Measurements from ENCODE around the gene HTR6.

Gene HTR6

DNA sequence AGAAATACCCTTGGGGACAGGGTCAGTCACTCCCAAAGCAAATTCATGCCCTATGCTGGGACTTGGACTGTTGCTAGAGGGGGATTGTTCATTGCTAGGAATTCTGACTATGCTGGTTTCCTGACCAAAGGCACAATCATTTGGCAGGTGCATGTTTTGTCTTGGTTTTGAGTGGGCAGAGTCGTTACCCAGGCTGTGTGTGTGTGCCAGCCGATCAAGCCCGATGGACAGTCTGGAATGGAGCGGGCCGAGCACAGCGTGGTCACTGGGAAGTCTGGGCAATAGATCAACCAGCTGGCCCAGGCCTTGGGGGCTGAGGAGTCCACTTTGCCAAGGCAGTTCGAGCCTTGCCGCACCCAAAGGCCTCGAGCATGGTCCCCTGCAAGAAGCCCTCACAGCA, 60.9 kb downstream of the HTR6 start:
- no peak for DNase-seq (ENCODE audit: low read depth)
- TF ChIP-seq, protein P1, sequence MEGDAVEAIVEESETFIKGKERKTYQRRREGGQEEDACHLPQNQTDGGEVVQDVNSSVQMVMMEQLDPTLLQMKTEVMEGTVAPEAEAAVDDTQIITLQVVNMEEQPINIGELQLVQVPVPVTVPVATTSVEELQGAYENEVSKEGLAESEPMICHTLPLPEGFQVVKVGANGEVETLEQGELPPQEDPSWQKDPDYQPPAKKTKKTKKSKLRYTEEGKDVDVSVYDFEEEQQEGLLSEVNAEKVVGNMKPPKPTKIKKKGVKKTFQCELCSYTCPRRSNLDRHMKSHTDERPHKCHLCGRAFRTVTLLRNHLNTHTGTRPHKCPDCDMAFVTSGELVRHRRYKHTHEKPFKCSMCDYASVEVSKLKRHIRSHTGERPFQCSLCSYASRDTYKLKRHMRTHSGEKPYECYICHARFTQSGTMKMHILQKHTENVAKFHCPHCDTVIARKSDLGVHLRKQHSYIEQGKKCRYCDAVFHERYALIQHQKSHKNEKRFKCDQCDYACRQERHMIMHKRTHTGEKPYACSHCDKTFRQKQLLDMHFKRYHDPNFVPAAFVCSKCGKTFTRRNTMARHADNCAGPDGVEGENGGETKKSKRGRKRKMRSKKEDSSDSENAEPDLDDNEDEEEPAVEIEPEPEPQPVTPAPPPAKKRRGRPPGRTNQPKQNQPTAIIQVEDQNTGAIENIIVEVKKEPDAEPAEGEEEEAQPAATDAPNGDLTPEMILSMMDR (conservative IDR thresholded peaks at IDR 0.05; ENCODE audit: control insufficient read depth, insufficient read depth, low read depth, low read length): no peak
- no peak overlapping the region for H3K4me3 ChIP-seq (ENCODE audit: control insufficient read depth, low read depth, low read length)

DNA sequence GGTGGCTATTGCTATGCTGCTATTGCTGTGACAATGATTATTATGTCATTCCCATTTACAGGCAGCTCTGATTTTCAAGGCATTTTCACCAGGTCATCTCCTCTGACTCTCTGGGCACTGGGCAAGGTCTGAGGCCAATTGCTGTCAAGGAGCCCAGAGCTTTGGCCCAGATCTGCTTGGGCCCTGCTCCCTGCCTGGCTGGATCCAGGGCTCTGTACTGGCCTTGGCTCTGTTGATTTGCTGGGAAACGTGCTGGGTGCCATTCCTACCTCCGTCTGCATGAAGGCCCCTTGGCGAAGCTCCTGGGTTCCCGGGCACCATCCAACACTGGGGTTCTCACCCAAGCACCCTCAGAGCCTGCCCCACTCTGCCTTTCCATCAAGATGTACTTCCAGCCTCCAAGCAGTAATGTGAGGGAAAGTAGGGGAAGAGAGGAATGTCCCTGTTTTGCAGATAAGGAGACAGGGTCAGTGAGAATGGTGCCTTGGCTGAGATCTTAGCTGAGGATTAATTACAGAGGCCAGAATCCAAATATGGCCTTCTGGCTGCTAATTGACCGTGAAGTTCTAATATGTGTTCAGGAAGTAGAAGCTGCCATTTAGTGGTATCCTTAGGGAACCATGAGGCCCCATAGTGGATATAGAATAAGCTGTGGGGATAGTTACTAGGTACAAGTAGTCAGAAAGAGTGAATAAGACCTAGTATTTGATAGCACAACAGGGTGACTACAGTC, 63.9 kb downstream of the HTR6 start:
- TF ChIP-seq, protein P1 (conservative IDR thresholded peaks at IDR 0.05; ENCODE audit: control insufficient read depth, insufficient read depth, low read depth, low read length): no peak
- DNase-seq (ENCODE audit: low read depth): no peak
- H3K4me3 ChIP-seq (ENCODE audit: control insufficient read depth, low read depth, low read length): no peak overlapping the region

DNA sequence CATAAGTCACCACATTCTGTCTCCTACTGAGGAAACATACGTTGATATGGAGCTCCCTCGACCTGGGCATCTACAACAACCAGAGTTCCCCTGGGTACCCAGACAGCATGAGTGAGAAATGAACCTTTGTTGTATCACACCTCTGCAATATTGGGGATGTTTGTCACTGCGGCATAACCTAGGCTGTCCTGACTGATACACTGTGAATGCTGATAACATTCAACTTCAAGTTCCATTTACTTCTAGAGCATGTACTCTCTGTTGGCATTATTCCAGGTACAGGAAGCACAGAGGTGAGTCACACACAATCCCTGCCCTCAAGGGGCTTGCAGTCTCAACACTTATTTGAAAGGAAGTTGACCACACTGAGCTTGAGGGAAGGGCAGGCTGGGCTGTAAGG, 65.6 kb downstream of the HTR6 start:
- DNase-seq (ENCODE audit: low read depth): no peak
- TF ChIP-seq, protein P1 (conservative IDR thresholded peaks at IDR 0.05; ENCODE audit: control insufficient read depth, insufficient read depth, low read depth, low read length): no peak
- H3K4me3 ChIP-seq (ENCODE audit: control insufficient read depth, low read depth, low read length): no peak overlapping the region
